GM19397 (cell line): ENCODE results near the gene ANKS1A.

ENCODE experiments used
- ATAC-seq: cut with Tn5 transposase; IDR thresholded peaks from one replicate; pipeline ENCODE4 v1.9.1; 2021; ENCODE audit warnings: mild to moderate bottlenecking, moderate library complexity; ENCODE audit not compliant: unreplicated experiment

ANKS1A gene

DNA sequence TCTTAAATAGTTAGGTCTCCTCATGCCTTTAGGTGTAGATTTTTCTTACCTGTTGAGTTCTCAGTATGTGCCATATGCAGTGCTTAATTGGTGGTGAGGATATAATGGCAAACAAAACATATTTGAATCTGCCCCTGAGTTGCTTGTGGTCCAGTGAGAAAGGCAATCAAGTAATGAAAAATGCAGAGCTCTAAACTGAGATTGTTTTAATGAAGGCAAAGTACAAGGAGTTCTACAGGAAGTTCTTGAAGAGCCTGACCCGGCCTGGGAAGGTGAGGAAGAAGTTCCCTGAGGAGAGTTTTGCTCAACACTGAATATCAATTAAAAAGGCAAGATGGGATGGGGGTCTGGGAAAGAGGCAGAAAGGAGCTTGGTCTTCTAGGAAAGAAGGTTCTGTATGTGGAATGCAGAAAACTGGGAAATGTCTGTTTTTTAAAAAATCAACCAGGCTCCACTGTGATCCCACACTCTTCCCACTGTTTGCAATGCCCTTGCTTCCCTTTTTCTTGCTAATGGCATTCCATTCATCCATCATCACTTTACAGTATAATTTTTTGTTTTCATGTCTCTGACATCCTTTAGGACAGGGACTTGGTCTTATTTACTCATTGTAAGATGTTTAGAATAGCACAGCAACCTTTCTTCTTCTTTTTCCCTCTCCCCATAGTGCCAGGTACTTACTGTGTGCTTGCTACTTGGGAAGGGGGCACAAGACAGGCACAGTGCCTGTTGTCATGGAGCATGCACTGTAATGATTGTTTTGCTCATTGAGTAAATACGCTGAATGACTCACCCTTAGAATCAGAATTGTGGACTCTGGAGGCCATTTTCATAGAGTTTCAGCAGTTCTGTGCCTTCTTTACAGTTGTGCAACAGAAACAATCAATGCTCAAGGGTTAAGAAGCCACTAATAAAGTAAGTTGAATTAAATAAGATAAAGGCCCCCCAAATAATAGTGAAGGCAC, 64.3 kb downstream of the ANKS1A start:
- no peak for ATAC-seq

DNA sequence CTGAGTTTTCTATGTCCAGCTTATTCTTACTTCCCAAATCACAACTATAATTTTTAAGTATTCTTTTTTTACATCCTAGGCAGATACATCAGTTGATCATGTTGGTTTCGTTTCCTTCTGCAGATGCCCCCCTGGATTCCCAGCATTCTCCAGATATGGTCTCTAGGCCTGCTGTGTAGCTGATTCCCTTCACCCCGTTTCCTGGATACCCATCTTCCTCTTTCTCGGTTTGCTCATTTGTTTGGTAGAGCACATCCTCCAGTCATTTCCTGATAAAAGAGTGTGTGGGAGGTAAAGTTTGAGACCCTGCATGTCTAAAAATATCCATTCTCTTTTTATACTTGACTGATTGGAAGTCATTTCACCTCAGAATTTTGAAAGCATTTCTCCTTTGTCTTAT, 66.4 kb downstream of the ANKS1A start:
- no peak for ATAC-seq

DNA sequence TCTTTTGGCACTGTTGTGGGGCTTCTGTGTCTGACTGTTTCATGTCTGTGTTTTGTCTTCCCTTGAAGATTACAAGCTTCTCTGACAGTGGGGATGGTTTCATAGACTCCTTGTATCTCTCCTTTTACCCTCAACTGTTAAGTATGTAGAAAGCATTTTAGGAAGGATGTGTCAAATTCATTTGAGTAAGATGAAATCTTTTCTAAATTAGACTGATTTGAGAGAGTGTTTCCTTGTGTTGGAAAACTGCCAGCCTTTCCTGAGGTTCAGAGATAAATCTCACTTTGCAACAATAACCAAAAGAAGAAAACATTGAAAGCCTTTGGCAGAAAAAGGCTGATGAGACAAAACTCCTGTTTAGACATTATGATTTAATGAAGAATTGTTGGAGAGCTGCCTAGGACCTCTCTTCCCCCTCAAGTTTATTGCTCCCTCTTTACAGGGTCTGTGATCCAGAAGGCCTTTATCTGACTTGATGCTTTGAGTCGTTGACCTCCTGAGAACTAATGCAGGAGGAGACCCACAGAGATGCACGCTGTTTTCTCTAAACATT, 68.3 kb downstream of the ANKS1A start:
- no peak for ATAC-seq

DNA sequence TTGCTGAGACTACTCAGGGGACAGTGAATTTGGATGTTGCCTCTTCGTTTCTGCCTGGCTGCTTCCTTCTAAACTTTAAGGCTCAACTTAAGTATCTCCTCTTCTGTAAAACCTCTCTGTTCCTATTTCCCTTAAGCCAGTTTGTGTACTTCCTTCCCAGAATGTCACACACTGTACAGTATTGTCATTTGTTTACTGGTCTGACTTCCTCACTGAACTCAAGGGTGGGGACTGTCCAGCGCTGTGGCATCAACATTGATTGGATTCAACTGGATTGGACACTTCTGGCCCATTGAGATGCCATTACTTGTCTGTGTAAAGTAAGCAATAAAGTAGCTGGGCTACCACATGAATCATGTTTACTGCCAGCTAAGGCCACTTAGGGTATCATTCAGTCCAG, 69.7 kb downstream of the ANKS1A start:
- ATAC-seq: no peak

DNA sequence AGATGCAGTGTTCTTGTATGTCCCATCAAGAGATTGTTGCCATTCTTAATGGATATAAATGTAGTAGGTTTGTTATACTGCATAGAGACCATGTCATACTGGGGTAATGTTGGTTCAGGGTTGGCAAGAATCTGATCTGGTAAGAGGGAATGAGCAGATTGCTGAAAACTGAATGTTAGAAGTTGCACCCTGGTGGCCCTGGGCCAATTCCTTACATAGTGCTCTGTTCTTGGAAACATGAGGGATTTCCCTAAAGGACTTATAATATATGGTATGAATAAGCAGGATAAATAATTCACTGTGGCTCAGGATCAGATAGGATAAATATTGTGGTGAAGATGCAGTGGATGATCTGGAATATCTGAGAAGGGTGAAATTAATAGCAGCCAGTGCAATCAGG, 70.2 kb downstream of the ANKS1A start:
- no peak for ATAC-seq

DNA sequence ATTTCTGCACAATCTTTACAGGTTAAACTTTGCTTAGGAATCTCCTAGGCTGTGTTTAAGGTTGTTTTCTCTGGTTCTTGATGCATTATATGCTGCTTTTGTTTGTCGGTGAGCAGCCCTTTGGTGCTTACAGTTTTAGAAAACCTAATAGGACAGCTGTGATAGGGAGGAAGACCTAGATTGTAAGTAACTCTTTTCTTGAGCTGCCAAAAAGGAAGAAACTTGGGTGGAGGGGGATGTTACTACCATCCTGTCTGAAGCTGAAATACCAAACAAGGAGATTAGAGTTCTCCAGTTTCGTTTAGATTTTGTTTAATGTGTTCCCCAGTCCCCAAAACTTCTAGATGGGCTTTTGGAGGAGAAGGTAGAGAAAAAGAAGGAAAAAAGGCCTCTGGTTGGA, 72.0 kb downstream of the ANKS1A start:
- no peak for ATAC-seq

DNA sequence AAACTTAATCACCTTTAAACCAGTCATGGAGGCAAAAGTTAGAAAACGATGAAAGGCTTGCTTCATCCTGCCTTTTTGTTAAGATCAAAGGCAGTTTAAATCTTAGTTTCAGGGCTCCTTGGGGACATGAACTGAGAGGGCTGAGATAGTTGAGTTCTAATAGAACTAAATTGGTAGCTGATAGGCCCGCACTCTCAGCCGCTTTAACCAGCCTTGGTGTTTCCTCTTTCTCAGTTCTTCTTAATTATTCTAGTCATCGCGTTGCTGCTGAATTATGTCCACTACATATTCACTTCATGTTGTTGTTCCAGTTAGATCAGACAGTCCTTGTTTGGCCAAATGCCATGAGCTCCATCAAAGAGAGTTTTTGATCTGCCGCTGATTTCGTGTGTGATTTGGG, 72.5 kb downstream of the ANKS1A start:
- ATAC-seq: no peak

DNA sequence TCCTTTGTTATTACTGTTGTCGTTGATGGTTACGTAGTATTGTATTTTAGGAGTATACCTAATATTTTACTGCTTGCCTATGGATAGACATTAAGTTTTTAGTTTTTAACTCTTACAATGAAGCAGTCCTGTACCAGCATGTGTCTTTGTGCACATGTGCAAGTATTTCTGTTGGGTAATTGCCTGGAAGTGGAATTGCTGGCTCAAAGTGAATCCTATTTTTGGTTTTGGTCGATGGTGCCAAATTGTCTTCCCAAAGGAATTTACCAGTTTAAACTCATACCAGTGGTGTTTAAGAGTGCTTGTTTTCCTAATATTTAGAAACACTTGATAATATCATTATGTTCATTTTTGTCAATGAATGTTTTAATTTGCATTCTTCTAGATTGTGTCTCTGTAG, 75.5 kb downstream of the ANKS1A start:
- no peak for ATAC-seq

DNA sequence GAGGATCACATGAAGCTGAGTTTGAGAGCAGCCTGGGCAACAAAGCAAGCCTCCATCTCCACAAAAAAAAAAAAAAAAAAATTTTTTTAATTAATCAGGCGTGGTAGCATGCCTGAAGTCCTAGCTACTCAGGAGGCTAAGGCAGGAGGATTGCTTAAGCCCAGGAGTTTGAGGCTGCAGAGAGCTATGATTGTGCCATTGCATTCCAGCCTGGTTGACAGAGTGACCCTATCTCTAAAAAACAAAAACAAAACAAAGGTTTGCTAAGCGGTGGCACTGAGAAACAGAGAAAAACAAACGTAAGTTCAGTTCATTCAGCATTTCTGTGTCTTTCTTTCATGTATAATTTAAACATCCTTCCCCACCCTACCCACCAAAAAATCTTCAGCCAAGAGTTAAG, 78.4 kb downstream of the ANKS1A start:
- no peak for ATAC-seq

DNA sequence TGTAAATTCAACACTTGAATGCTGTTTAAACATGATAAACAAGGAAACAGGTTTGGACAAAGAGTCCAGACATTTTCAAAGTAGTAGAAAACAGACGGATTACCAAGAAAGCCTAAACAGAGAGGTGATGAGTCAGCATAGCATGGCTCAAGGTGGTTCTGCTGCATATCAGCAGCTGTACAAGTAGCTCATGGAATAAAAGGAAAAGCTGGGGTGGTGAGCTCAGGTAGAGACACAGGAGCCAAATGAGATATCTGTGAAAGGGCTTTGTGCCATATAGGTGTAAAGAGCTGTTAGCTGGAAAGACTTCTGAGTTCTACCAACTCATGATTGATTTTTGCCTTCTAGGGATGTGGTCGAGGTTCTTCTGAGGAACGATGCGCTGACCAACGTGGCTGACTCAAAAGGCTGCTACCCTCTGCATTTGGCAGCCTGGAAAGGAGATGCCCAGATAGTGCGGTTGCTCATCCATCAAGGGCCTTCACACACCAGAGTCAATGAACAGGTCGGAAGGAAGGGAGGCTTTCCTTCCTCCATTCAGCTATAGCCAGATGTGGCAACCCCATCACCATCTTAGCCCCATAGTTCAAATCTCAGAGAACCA, 80.7 kb downstream of the ANKS1A start:
- no peak for ATAC-seq

DNA sequence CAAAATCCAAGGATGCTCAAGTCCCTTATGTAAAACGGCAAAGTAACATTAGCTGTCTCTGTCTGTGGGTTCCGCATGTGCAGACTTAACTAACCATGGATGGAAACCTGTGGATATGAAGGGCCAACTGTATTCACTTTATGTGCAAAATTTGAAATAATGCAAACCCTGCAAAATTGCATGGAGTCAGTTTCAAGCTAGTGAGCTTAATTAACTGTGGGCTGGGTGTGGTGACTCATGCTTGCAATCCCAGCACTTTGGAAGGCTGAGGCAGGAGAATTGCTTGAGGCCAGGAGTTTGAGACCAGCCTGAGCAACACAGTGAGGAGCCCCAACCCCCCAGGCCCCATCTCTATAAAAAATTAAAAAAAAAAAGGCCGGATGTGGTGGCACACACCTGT, 81.4 kb downstream of the ANKS1A start:
- ATAC-seq: no peak

DNA sequence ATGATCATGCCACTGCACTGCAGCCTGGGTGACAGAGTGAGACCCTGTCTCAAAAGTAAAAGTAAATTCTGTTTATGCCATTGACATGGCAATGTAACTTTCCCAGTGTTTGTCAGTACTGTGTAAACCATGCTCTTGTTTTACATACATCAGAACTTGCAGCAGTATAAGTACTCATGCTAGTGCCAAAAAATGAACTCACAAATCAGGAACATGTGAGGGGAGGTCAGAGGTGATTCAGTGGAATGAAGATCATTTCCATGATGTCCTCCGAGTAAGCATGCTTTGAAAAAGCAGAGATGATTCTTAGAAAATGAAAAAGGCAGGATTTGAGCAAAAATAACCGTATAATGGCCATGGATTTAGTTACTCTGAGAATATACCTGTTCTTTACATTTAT, 81.9 kb downstream of the ANKS1A start:
- ATAC-seq: no peak

DNA sequence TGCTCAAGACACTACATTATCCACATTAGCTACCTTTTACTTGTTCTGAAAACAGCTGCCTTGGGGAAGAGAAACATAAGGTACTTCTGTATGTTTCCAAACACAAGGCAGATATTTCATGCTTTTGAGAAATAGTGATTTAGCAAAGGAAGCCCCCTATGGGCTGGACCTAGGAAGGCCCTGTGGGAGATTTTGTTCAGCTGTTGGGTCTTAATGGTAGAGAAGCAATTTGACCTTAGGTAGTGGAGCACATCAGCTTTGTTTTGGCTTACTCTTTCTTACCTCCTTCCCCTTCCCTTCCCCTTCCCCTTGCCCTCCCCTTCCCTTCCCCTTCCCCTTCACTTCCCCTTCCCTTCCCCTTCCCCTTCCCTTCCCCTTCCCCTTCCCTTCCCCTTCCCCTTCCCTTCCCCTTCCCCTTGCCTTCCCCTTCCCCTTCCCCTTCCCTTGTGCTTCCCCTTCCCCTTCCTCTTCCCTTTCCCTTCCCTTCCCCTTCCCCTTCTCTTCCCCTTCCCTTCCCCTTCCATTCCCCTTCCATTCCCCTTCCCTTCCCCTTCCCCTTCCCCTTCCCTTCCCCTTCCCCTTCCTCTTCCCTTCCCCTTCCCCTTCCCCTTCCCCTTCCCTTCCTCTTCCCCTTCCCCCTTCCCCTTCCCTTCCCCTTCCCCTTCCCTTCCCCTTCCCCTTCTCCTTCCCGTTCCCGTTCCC, 84.6 kb downstream of the ANKS1A start:
- ATAC-seq: no peak

DNA sequence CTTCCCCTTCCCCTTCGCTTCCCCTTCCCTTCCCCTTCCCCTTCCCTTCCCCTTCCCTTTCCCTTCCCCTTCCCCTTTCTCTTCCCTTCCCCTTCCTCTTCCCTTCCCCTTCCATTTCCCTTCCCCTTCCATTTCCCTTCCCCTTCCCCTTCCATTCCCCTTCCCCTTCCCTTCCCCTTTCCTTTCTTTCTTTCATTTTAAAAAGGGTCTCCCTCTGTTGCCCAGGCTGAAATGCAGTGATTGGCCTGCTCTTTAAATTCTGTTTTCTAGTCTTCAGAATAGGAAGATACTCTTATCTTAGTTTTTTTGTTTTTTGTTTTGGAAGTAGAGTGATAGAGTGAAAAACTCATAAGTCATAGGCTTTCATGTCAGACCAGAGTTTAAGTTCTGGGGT, 85.2 kb downstream of the ANKS1A start:
- ATAC-seq: no peak

DNA sequence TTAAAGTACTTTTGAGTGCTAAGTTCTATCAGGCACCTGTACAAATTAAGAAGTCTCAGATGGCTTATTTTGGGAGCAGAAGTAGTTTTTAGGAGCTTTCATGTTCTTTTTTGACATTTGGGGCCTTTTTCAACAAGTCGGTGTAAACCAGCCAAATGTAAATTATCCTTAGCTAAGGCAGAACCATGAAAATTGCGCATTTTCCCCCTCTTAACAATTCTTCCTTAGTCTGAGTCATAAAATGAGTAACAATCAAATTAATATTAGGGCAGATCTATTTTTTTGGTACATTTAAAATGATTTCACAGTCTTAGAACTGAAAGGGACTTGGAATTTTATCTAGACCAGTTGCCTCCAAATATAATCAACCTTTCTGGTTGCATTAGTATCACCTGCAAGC, 87.2 kb downstream of the ANKS1A start:
- ATAC-seq: no peak

DNA sequence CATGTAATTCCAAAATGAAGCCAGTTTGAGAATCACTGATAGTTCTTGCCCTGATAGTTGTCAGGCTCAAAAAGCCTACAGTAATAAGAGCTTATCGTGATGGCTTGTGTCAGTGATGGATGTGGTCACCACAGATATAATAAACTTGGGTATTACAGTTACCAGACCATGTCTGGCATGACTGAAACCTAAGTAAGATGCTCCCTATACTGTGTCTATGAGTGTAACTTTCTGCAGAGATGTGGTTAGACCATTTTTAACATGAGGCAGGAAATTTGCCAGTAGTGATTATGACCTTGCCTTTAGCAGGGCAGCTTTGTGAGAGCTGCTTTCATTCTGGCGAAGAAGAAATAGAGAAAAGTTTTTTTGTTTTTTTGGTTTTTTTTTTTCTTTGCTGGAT, 90.2 kb downstream of the ANKS1A start:
- no peak for ATAC-seq

DNA sequence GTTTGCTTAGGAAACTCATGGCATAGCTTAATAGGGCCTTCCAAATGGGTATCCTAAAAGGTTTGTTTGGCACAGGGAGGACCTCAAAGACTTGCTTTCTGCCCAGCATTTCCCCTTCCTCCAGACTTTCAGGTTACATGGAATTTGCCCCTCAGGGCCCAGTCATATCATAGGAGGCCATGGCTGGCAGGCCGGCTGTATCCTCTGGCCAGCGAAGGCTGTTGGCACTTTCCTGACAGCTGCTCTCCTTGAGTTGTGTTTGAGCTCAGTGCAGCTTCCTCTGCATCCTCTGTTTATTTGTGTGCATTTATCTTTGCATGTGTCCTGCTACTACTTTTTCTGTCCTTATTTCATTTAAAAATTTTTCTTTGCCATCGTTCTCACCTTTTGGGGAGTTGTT, 90.9 kb downstream of the ANKS1A start:
- ATAC-seq: no peak

DNA sequence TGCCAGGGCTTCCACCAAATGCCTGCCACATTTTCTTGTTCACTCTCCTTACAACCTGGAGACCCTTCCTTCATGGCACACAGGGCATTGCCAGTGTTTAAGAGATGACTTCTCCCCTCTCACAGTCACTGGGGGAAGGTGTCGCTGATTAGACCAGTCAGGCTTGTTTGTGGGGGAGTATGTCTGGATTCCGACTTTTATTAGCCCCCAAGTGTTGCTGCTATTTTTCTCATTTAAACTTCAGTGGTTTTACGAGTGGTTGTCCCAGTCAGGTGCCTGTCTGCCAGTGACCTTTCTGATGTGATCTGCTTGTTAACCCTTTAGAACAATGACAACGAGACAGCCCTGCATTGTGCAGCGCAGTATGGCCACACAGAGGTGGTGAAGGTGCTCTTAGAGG, 92.3 kb downstream of the ANKS1A start:
- ATAC-seq: no peak

DNA sequence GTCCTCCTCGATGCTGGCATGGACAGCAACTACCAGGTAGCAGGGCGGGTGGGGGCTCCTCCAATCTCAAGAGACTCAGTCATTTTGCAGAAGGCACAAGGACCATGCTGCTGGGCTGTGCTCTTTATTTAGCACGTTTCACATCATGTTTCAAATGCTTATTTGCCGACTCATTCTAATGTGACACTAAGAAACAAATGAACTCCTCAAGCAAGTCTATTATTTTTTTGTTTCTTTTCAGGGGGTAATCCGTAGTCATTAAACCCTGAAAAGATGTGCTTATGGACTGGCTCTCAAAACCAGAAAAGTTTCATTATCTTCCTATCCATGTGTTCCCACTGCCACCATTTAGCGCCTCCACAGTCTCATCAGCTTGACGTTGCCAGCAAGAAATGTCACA, 92.9 kb downstream of the ANKS1A start:
- ATAC-seq: no peak

DNA sequence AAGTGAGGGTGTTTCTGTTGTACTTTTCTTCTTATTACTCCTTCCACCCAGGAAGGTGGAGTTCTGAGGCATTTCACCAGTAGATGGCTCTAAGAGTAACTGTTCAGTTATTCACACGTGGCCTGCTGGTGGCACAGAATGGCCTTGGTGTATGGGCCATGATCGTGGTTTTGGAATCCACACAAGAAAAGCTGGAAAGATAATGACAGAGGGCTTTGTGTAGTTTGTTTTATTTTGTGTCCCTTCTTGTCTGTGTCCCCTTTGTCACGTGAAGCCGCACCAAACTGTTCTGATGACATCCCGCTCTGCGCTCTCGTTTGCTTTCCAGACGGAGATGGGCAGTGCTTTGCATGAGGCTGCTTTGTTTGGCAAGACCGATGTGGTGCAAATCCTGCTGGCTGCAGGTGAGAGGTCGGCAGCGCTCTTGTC, 93.4 kb downstream of the ANKS1A start:
- no peak for ATAC-seq

DNA sequence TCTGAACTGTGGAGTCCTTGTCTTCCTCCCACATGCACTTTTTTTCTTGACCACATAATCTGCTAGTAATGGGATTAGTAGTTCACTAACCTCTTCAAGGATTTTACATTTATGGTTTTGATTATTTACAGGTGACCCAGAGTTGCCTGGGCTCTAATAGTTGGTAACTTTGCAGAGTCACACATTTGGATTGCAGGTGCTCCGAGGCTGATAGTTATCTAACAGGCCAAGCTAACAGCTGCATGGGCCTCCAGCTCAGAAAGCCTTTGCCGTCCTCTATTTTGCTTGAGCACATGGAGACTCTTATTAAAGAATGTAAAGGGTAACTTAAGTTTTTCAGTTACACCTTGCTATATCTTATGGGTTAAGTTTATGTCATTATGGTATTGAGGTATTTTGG, 95.4 kb downstream of the ANKS1A start:
- no peak for ATAC-seq

DNA sequence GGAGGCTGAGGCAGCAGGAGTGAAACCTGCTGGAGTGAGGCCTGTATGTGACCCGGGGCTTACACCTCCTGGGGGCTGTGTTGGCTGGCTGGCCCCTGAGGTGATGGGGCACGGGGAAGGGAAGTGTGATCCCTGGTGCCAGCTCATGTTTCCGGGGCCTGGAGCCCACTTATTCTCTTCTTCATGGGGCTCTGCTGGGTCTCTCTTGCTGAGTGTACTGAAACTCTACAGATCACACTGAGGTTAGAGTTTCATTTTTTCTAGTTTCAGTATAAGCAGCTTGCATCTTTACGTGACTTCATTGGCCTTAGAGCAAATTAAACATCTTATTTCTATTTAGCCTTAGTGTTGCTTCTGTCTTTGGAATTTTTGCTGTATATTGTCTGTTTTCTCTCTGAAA, 96.2 kb downstream of the ANKS1A start:
- ATAC-seq: no peak
